H1 (cell line): ENCODE measurements around the gene OR2AE1. TPM values are rescaled to one million over a fixed set of nuclear protein-coding genes. Genes with fewer than 3 reads are reported as not detected.

Source experiments
- polyA plus RNA-seq, 7 experiments: library from polyadenylated mRNA; depleted of rRNA in 3 of 7; stranded (reverse) in 5 of 7; unstranded in 2 of 7; fragments of >200 nt in 5 of 7; fragments of 200-250 nt in 2 of 7; gene quantifications; 1 replicate in 5 of 7; 2 replicates in 1 of 7; 4 replicates in 1 of 7; pipeline versions ENCODE4 v1.2.1 to v1.2.3, GENCODE V29; 2011 to 2013; ENCODE audit warnings: missing spikeins in 2 of 7, mixed read lengths in 2 of 7
- small RNA-seq: library from polyadenylated mRNA; stranded (forward); fragments of <200 nt; extraction: miRNeasy Mini kit (QIAGEN cat#:217004); gene quantifications from one replicate; pipeline ENCODE3, GENCODE V24; 2013; ENCODE audit not compliant: insufficient read depth
- total RNA-seq: library from RNA; stranded (reverse); fragmentation: NEBNext Ultra II Directional; extraction: Animal tissue kit (Norgen Biotek cat#: 25700); gene quantifications from 2 replicates; pipeline ENCODE4 v1.2.1, GENCODE V29; 2021

Gene OR2AE1
- total and polyA plus RNA-seq, 2 of the 8 experiments (the other 6 are each of a cell fraction or from before 2014, with no cell fraction given) = not detected

Small RNA genes lying within 50 kb of the gene (small RNA-seq; reads per million reads assigned to genes)
- gene AC011904.1 (not detected), gene CYP3A52P (not detected)

Other genes with a start within 250 kb of the OR2AE1 start
- not detected in 2 replicates for gene CYP3A5, start 197.0 kb downstream of the OR2AE1 start, total RNA-seq
- gene CYP3A5, start 197.0 kb downstream of the OR2AE1 start, polyA plus RNA-seq (2011; rRNA removed) = 0.06 TPM in 1 of 2 replicates, not detected in the other
- not detected in 2 replicates for gene CYP3A7, start 141.8 kb downstream of the OR2AE1 start, total RNA-seq
- gene CYP3A7, start 141.8 kb downstream of the OR2AE1 start, polyA plus RNA-seq (2011; rRNA removed) = not detected in 2 replicates
- not detected in 2 replicates for gene CYP3A4, start 92.8 kb downstream of the OR2AE1 start, total RNA-seq
- gene CYP3A4, start 92.8 kb downstream of the OR2AE1 start, polyA plus RNA-seq (2011; rRNA removed) = not detected in 2 replicates
- gene CYP3A43, start 49.0 kb downstream of the OR2AE1 start, total RNA-seq = not detected in 2 replicates
- 0.06 TPM in 1 of 2 replicates, not detected in the other for gene CYP3A43, start 49.0 kb downstream of the OR2AE1 start, polyA plus RNA-seq (2011; rRNA removed)
- gene TRIM4, start 42.5 kb upstream of the OR2AE1 start, total RNA-seq = 6.6 and 7.3 TPM in 2 replicates
- gene TRIM4, start 42.5 kb upstream of the OR2AE1 start, polyA plus RNA-seq (2011; rRNA removed) = 0.02 and 0.03 TPM in 2 replicates
- 2.5 and 3.0 TPM in 2 replicates for gene GJC3, start 52.6 kb upstream of the OR2AE1 start, total RNA-seq
- 1.7 and 2.7 TPM in 2 replicates for gene GJC3, start 52.6 kb upstream of the OR2AE1 start, polyA plus RNA-seq (2011; rRNA removed)
- 0.29 and 0.52 TPM in 2 replicates for gene AZGP1, start 99.0 kb upstream of the OR2AE1 start, total RNA-seq
- gene AZGP1, start 99.0 kb upstream of the OR2AE1 start, polyA plus RNA-seq (2011; rRNA removed) = 0.57 and 0.68 TPM in 2 replicates
- 37.7 and 40.6 TPM in 2 replicates for gene ZKSCAN1, start 138.6 kb upstream of the OR2AE1 start, total RNA-seq
- 8.2 and 9.3 TPM in 2 replicates for gene ZKSCAN1, start 138.6 kb upstream of the OR2AE1 start, polyA plus RNA-seq (2011; rRNA removed)
- gene ZSCAN21, start 172.7 kb upstream of the OR2AE1 start, total RNA-seq = 25.4 and 26.1 TPM in 2 replicates
- 12.7 and 15.4 TPM in 2 replicates for gene ZSCAN21, start 172.7 kb upstream of the OR2AE1 start, polyA plus RNA-seq (2011; rRNA removed)
- 49.1 and 50.7 TPM in 2 replicates for gene ZNF3, start 204.7 kb upstream of the OR2AE1 start, total RNA-seq
- 21.3 and 26.9 TPM in 2 replicates for gene ZNF3, start 204.7 kb upstream of the OR2AE1 start, polyA plus RNA-seq (2011; rRNA removed)
- 127 and 128 TPM in 2 replicates for gene COPS6, start 211.9 kb upstream of the OR2AE1 start, total RNA-seq
- 159 and 225 TPM in 2 replicates for gene COPS6, start 211.9 kb upstream of the OR2AE1 start, polyA plus RNA-seq (2011; rRNA removed)
- 339 and 344 TPM in 2 replicates for gene MCM7, start 224.4 kb upstream of the OR2AE1 start, total RNA-seq
- gene MCM7, start 224.4 kb upstream of the OR2AE1 start, polyA plus RNA-seq (2011; rRNA removed) = 313 and 394 TPM in 2 replicates
- gene AP4M1, start 224.6 kb upstream of the OR2AE1 start, total RNA-seq = 15.2 and 15.8 TPM in 2 replicates
- gene AP4M1, start 224.6 kb upstream of the OR2AE1 start, polyA plus RNA-seq (2011; rRNA removed) = 15.9 and 16.6 TPM in 2 replicates
- 101 and 109 TPM in 2 replicates for gene TAF6, start 242.3 kb upstream of the OR2AE1 start, total RNA-seq
- 66.7 and 113 TPM in 2 replicates for gene TAF6, start 242.3 kb upstream of the OR2AE1 start, polyA plus RNA-seq (2011; rRNA removed)
- gene CNPY4, start 242.6 kb upstream of the OR2AE1 start, total RNA-seq = 15.3 and 15.9 TPM in 2 replicates
- 9.1 and 10.2 TPM in 2 replicates for gene CNPY4, start 242.6 kb upstream of the OR2AE1 start, polyA plus RNA-seq (2011; rRNA removed)
- gene MBLAC1, start 249.9 kb upstream of the OR2AE1 start, total RNA-seq = 1.7 TPM in 2 replicates
- 1.00 and 1.2 TPM in 2 replicates for gene MBLAC1, start 249.9 kb upstream of the OR2AE1 start, polyA plus RNA-seq (2011; rRNA removed)